ENCODE data around the gene IFITM1. TPM values are rescaled to one million over a fixed set of nuclear protein-coding genes. Genes with fewer than 3 reads are reported as not detected.
"Not testable (repeated sequence)": the region's sequence is repeated elsewhere in the genome, so short reads cannot be mapped to it uniquely, and the experiment has no call there.

The IFITM1 gene
- 2.0 and 10.3 TPM in 2 replicates for total RNA-seq (2014; rRNA removed; shearing (Covaris generic); ENCODE audit: low replicate concordance)

GRCh38 chr11:313787-314553 lies at the start of gene IFITM1:
IFITM1 (plus strand) TSS chr11:314040; CDS start chr11:314171, 131 bp downstream.
- peak; percentile 42 for DNase-seq (ENCODE audit: low read depth)
- in situ Hi-C loops (cut with HindIII; ENCODE audit: low pct_unique_long_range_greater_than_20kb, low sequenced_read_pairs) = no loop called here

GRCh38 chr11:266676-267439 lies 47.0 kb upstream of the IFITM1 start:
- peak; percentile 34 for DNase-seq (ENCODE audit: low read depth)
- in situ Hi-C loops (cut with HindIII; ENCODE audit: low pct_unique_long_range_greater_than_20kb, low sequenced_read_pairs) = no loop called here

- in situ Hi-C loops (cut with HindIII; ENCODE audit: low pct_unique_long_range_greater_than_20kb, low sequenced_read_pairs) = no loop called here
- peak; percentile 54 for DNase-seq (ENCODE audit: low read depth)
These were observed 46.3 kb upstream of the IFITM1 start for GRCh38 chr11:267491-267994.

DNA sequence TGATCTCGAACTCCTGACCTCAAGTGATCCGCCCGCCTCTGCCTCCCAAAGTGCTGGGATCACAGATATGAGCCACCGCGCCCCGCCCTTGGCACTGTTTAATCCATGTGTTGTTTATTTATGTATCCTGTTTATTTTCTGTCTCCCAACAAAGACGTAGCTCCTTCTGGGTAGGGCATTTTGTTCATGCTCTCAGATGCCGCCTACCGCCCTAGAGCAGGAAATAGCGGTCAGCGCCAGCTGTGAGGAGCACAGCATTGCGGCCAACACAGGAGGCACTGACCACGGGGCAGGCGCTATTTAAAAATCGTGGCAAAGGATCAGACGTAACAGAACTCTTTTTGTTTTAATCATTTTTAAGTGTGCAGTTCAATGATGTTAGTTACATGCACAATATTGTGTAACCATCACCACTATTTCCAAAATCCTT lies 45.1 kb upstream of the IFITM1 start:
- DNase-seq (ENCODE audit: low read depth); in situ Hi-C loops (cut with HindIII; ENCODE audit: low pct_unique_long_range_greater_than_20kb, low sequenced_read_pairs): not testable (repeated sequence)

DNA sequence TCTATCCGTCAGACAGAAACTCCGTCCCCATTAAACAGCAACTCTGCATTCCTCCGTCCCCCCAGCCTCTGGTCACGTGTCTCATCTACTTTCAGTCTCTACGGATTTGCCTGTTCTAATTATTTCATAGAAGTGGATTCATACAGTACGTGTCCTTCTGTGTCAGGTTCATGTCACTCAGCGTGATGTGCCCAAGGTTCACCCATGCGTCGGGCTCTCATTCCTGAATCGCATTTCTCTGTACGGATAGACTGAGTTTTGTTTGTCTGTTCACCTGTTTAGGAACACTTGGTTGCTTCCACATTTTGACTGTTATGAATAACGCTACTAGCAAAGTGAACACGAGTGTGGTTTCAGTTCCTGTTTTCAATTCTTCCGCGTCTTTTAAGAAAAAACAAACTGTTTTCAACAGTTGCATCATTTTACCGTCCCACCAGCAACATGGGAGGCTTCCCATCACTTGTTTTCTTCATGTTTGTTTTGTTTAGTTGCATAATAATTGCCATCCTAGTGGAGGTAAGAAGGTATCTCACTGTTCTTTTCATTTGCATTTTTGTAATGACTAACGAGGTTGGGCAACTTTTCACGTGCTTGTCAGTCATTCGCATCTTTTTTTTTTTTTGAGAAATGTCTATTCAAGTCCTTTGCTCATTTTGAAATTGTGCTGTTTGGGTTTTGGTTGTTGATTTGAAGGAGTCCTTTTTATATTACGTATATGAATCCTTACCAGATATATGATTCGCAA lies 44.5 kb upstream of the IFITM1 start:
- no peak for DNase-seq (ENCODE audit: low read depth)
- in situ Hi-C loops (cut with HindIII; ENCODE audit: low pct_unique_long_range_greater_than_20kb, low sequenced_read_pairs) = no loop called here

DNA sequence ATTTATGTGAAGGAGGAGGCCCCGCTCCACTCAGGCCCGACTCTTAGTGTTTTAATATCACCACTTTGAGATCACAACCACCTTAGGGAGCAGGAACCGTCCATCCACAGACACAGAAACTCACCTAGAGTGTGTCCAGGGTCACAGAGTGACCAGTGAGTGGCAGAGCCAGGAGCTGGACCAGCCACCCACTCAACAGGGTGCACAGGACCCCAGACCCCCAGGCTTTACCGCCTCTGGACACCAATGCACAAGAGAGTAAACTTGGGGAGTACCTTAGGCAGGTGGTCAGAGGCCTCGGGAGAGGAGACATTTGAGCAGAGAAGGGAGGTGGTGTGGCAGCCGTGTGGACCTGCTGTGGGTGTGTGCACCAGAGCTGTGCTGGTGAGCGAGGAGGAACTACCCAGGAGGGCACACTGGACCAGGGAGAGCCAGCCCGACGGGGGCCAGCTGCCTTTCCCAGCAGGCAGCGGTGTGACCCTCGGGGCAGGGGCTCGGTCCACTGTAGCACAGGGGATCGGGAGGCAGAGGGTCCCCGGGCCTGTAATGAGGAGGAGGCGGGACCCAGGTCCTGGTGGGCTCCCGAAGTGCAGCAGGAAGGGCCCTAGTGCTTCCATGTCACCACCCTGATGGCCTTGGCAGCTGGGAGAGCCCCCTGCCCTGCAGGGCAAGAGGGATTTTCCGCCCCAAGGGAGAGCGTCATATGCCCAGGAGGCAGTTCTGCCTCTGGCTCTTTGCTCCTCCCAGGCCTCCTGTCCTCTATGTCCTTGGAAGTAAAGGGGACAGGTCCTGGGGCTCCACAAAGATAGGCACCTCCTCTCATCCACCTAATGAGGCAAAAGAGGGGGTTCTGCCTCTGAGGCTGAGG lies 43.2 kb upstream of the IFITM1 start:
- no peak for DNase-seq (ENCODE audit: low read depth)
- in situ Hi-C loops (cut with HindIII; ENCODE audit: low pct_unique_long_range_greater_than_20kb, low sequenced_read_pairs) = no loop called here

GRCh38 chr11:271319-271715 lies 42.5 kb upstream of the IFITM1 start:
- in situ Hi-C loops (cut with HindIII; ENCODE audit: low pct_unique_long_range_greater_than_20kb, low sequenced_read_pairs) = no loop called here
- no peak for DNase-seq (ENCODE audit: low read depth)

GRCh38 chr11:272195-272930 lies 41.5 kb upstream of the IFITM1 start:
- in situ Hi-C loops (cut with HindIII; ENCODE audit: low pct_unique_long_range_greater_than_20kb, low sequenced_read_pairs) = no loop called here
- no peak for DNase-seq (ENCODE audit: low read depth)

- DNase-seq (ENCODE audit: low read depth) = no peak
- in situ Hi-C loops (cut with HindIII; ENCODE audit: low pct_unique_long_range_greater_than_20kb, low sequenced_read_pairs) = no loop called here
These were observed 41.0 kb upstream of the IFITM1 start for GRCh38 chr11:272931-273198.

DNA sequence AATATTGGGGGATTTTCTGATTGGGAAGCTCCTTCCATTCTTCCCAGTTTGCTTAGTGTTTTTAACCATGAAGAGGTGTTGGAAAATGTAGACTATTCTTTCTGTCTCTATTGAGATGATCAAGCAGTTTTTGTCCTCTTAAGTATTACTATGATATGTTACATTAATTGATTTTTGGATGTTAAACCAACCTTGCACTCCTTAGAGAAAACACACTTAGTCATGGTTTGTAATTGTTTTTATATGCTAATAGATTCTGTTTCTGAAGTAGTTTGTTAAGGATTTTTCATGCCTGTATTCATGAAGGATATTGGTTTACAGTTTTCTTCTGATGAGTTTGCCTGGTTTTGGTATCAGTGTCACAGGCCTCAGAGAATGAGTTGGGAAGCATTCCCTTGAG lies 37.6 kb upstream of the IFITM1 start:
- DNase-seq (ENCODE audit: low read depth) = no peak
- in situ Hi-C loops (cut with HindIII; ENCODE audit: low pct_unique_long_range_greater_than_20kb, low sequenced_read_pairs) = no loop called here

DNA sequence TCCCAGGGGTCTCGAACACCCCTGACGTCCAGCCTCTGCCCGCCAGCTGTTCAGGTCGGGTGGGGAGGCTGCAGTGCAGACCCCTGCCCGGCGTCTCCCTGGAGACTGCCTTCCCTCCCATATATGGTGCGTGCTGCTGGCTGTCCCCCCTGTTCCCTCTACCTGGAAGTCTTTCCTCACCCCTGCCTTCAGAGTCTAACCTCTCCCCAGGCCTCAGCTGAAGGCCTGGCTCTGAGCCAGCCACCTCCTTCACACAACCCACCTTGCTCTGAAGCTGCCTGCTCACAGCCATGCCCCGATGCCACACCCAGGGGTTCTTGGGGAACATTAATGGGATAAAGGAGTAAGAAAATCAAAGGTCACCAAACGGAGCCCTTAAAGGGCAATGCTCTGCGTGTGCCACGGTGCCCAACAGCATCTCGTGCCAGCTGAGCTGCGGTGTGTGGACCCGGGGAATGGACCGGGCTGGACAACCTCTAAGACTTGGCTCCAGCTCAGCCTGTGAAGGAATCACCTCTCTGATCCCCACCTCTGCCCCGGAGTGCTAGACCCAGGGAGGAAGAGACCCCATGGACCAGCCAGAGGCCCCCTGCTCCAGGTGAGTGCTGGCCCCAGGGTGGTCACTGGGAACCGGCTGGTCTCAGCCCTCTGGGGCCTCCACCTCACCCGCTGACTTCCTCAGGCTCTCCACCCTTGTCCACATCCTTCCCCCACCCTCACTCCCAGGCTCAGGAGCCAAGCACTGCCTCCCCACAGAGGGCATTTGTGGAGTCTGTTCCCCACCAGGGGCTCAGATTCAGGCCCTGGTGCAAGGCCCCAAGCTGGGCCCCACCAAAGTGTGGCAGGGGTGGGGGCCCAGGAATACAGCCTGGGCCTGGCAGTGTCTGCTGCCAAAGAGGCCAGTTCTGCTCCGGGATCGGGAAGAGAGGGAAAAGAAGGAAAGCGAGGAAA lies 35.6 kb upstream of the IFITM1 start, which contains the start of gene NLRP6:
TSS of gene NLRP6 (plus strand) at position 407 of the 951 bp plus-strand sequence. CDS start at position 570, 163 bp downstream.
- DNase-seq (ENCODE audit: low read depth) = no peak
- in situ Hi-C loops (cut with HindIII; ENCODE audit: low pct_unique_long_range_greater_than_20kb, low sequenced_read_pairs) = no loop called here

DNA sequence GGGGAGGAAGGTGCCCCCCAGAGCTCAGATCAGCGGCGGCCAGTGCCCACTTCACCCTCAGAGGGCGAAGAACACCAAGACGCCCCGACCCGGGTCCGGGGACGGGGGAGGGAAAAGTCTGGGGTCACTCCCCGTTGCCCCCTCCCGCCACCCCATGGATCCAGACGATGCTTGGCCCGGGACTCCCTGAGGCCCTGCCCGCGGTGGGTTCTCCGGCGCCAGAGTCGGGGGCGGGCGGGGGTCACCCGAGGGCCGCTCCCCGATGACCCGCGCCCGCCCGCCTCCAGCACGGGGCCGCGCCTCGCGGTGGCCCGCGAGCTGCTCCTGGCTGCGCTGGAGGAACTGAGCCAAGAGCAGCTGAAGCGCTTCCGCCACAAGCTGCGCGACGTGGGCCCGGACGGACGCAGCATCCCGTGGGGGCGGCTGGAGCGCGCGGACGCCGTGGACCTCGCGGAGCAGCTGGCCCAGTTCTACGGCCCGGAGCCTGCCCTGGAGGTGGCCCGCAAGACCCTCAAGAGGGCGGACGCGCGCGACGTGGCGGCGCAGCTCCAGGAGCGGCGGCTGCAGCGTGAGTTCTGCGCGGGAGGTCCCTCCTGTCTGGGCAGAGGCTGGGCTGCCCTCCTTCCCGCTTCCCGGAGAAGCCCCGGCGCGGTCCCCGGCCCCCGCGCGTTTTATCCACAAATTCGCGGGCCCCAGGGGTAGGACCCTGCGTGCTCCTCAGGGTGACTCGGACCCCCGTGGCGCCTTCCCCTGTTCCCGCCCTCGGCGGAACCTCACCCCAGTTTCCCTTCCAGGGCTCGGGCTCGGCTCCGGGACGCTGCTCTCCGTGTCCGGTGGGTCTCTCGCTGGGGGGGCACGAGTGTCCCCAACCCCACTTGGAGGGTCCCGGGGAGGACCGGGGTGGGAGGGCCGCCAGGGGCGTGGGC lies 34.5 kb upstream of the IFITM1 start:
- DNase-seq (ENCODE audit: low read depth) = no peak
- in situ Hi-C loops (cut with HindIII; ENCODE audit: low pct_unique_long_range_greater_than_20kb, low sequenced_read_pairs) = no loop called here

GRCh38 chr11:279966-280705 lies 33.7 kb upstream of the IFITM1 start:
- in situ Hi-C loops (cut with HindIII; ENCODE audit: low pct_unique_long_range_greater_than_20kb, low sequenced_read_pairs) = no loop called here
- DNase-seq (ENCODE audit: low read depth) = peak; percentile 70

DNA sequence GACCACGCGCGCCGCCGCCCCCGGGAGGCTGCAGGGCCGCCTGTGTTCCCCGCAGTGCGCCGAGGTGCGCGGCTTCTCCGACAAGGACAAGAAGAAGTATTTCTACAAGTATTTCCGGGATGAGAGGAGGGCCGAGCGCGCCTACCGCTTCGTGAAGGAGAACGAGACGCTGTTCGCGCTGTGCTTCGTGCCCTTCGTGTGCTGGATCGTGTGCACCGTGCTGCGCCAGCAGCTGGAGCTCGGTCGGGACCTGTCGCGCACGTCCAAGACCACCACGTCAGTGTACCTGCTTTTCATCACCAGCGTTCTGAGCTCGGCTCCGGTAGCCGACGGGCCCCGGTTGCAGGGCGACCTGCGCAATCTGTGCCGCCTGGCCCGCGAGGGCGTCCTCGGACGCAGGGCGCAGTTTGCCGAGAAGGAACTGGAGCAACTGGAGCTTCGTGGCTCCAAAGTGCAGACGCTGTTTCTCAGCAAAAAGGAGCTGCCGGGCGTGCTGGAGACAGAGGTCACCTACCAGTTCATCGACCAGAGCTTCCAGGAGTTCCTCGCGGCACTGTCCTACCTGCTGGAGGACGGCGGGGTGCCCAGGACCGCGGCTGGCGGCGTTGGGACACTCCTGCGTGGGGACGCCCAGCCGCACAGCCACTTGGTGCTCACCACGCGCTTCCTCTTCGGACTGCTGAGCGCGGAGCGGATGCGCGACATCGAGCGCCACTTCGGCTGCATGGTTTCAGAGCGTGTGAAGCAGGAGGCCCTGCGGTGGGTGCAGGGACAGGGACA lies 32.9 kb upstream of the IFITM1 start:
- DNase-seq (ENCODE audit: low read depth) = no peak
- in situ Hi-C loops (cut with HindIII; ENCODE audit: low pct_unique_long_range_greater_than_20kb, low sequenced_read_pairs) = no loop called here

Data from Caki2 (cell line).